ENCODE measurements around the gene ELP6.
"Not testable (repeated sequence)": the region's sequence is repeated elsewhere in the genome, so short reads cannot be mapped to it uniquely, and the experiment has no call there.

Gene ELP6

GRCh38 chr3:47491777-47492176, 21.7 kb downstream of the ELP6 start:
- no peaks in the 10 kb centered on the region for H3K4me1 Mint-ChIP-seq (ENCODE audit: low read depth in 2 of 2)
- DNase-seq (no peak), ATAC-seq (replicated peaks) (no peak)
- no peaks in the 10 kb centered on the region for H3K27me3 Mint-ChIP-seq
- peaks cover 26% of the 10 kb centered on the region for H3K36me3 Mint-ChIP-seq (ENCODE audit: insufficient read depth)
- no peak overlapping the region for H3K4me3 Mint-ChIP-seq
- H3K27ac Mint-ChIP-seq, result peak overlapping the region in 1 of 2 donors; percentile 46
- no peaks in the 10 kb centered on the region for H3K9me3 Mint-ChIP-seq

- no peaks in the 10 kb centered on the region for H3K9me3 Mint-ChIP-seq
- no peak for ATAC-seq (replicated peaks)
- peak overlapping the region in 1 of 2 donors; percentile 46 for H3K27ac Mint-ChIP-seq
Measured at GRCh38 chr3:47491186-47491585, 22.3 kb downstream of the ELP6 start.

GRCh38 chr3:47487265-47487664, 26.2 kb downstream of the ELP6 start:
- Mint-ChIP-seq H3K27ac (no peak overlapping the region), H3K4me1 (ENCODE audit: low read depth in 2 of 2) (no peaks in the 10 kb centered on the region), H3K9me3 (no peaks in the 10 kb centered on the region), H3K27me3 (no peaks in the 10 kb centered on the region), H3K4me3 (no peak overlapping the region), H3K36me3 (ENCODE audit: insufficient read depth) (peaks cover 11% of the 10 kb centered on the region)
- ATAC-seq (replicated peaks) (no peak), DNase-seq (no peak)

More at GRCh38 chr3:47491186-47491585, 22.3 kb downstream of the ELP6 start:
- no peaks in the 10 kb centered on the region for H3K27me3 Mint-ChIP-seq
- no peak overlapping the region for H3K4me3 Mint-ChIP-seq
- peaks cover 21% of the 10 kb centered on the region for H3K36me3 Mint-ChIP-seq (ENCODE audit: insufficient read depth)
- no peaks in the 10 kb centered on the region for H3K4me1 Mint-ChIP-seq (ENCODE audit: low read depth in 2 of 2)
- DNase-seq, result no peak

GRCh38 chr3:47485812-47486211, 27.7 kb downstream of the ELP6 start:
- no peak for ATAC-seq (replicated peaks)
- Mint-ChIP-seq H3K27me3 (no peaks in the 10 kb centered on the region), H3K4me3 (no peak overlapping the region), H3K36me3 (ENCODE audit: insufficient read depth) (peaks cover 15% of the 10 kb centered on the region), H3K4me1 (ENCODE audit: low read depth in 2 of 2) (no peaks in the 10 kb centered on the region), H3K27ac (no peak overlapping the region), H3K9me3 (no peaks in the 10 kb centered on the region)
- no peak for DNase-seq

- H3K4me3 Mint-ChIP-seq, result no peak overlapping the region
Measured at GRCh38 chr3:47482366-47482765, 31.1 kb downstream of the ELP6 start.

GRCh38 chr3:47481763-47482162, 31.7 kb downstream of the ELP6 start:
- DNase-seq; H3K4me1 Mint-ChIP-seq (ENCODE audit: low read depth in 2 of 2); H3K27ac Mint-ChIP-seq; ATAC-seq (replicated peaks); H3K27me3 Mint-ChIP-seq; H3K9me3 Mint-ChIP-seq; H3K4me3 Mint-ChIP-seq; H3K36me3 Mint-ChIP-seq (ENCODE audit: insufficient read depth): not testable (repeated sequence)

More at GRCh38 chr3:47482366-47482765, 31.1 kb downstream of the ELP6 start:
- DNase-seq (no peak), ATAC-seq (replicated peaks) (no peak)
- Mint-ChIP-seq H3K4me1 (ENCODE audit: low read depth in 2 of 2) (no peaks in the 10 kb centered on the region), H3K36me3 (ENCODE audit: insufficient read depth) (peaks cover 3% of the 10 kb centered on the region), H3K9me3 (no peaks in the 10 kb centered on the region), H3K27me3 (no peaks in the 10 kb centered on the region), H3K27ac (no peak overlapping the region)

GRCh38 chr3:47480267-47480666, 33.2 kb downstream of the ELP6 start:
- not testable (repeated sequence) for H3K4me3 Mint-ChIP-seq; ATAC-seq (replicated peaks); H3K4me1 Mint-ChIP-seq (ENCODE audit: low read depth in 2 of 2); DNase-seq; H3K27ac Mint-ChIP-seq; H3K27me3 Mint-ChIP-seq; H3K9me3 Mint-ChIP-seq
- H3K36me3 Mint-ChIP-seq (ENCODE audit: insufficient read depth), result peaks cover 11% of the 10 kb centered on the region

GRCh38 chr3:47479826-47480160, 33.7 kb downstream of the ELP6 start:
- H3K9me3 Mint-ChIP-seq, result no peaks in the 10 kb centered on the region
- H3K27me3 Mint-ChIP-seq, result no peaks in the 10 kb centered on the region
- H3K36me3 Mint-ChIP-seq (ENCODE audit: insufficient read depth), result peaks cover 11% of the 10 kb centered on the region
- peaks cover 8 to 12% of the 10 kb centered on the region in 2 donors for H3K4me1 Mint-ChIP-seq (ENCODE audit: low read depth in 2 of 2)
- no peak for ATAC-seq (replicated peaks)
- DNase-seq, result no peak
- no peak overlapping the region for H3K27ac Mint-ChIP-seq
- no peak overlapping the region for H3K4me3 Mint-ChIP-seq

GRCh38 chr3:47478022-47478421, 35.5 kb downstream of the ELP6 start:
- DNase-seq, result no peak
- H3K27ac Mint-ChIP-seq, result no peak overlapping the region
- H3K36me3 Mint-ChIP-seq (ENCODE audit: insufficient read depth), result peaks cover 19% of the 10 kb centered on the region
- peak overlapping the region in 1 of 2 donors; percentile 21 for H3K4me3 Mint-ChIP-seq
- H3K9me3 Mint-ChIP-seq, result no peaks in the 10 kb centered on the region
- no peaks in the 10 kb centered on the region for H3K27me3 Mint-ChIP-seq
- ATAC-seq (replicated peaks), result no peak
- H3K4me1 Mint-ChIP-seq (ENCODE audit: low read depth in 2 of 2), result peaks cover 21 to 26% of the 10 kb centered on the region in 2 donors

- Mint-ChIP-seq H3K27me3 (no peaks in the 10 kb centered on the region), H3K36me3 (ENCODE audit: insufficient read depth) (peaks cover 19% of the 10 kb centered on the region), H3K9me3 (no peaks in the 10 kb centered on the region), H3K27ac (peak overlapping the region; percentile 93 to 96), H3K4me3 (peak overlapping the region; percentile 94 to 98), H3K4me1 (ENCODE audit: low read depth in 2 of 2) (peaks cover 25 to 30% of the 10 kb centered on the region in 2 donors)
- ATAC-seq (replicated peaks) (no peak), DNase-seq (no peak)
Measured at GRCh38 chr3:47476644-47477199, 36.8 kb downstream of the ELP6 start.

GRCh38 chr3:47476330-47476626, 37.2 kb downstream of the ELP6 start:
- Mint-ChIP-seq H3K27ac (peak overlapping the region; percentile 93 to 96), H3K36me3 (ENCODE audit: insufficient read depth) (peaks cover 18% of the 10 kb centered on the region), H3K9me3 (no peaks in the 10 kb centered on the region), H3K27me3 (no peaks in the 10 kb centered on the region), H3K4me3 (peak overlapping the region; percentile 94 to 98), H3K4me1 (ENCODE audit: low read depth in 2 of 2) (peaks cover 27 to 30% of the 10 kb centered on the region in 2 donors)
- DNase-seq (no peak), ATAC-seq (replicated peaks) (no peak)

GRCh38 chr3:47475570-47476329, 37.8 kb downstream of the ELP6 start, which contains the start of gene SCAP:
Gene SCAP (minus strand): TSS chr3:47475941. CDS start chr3:47442993, 32,948 bp downstream.
- ATAC-seq (replicated peaks), result peak; percentile 92
- Mint-ChIP-seq H3K4me1 (ENCODE audit: low read depth in 2 of 2) (peaks cover 30 to 33% of the 10 kb centered on the region in 2 donors), H3K27me3 (no peaks in the 10 kb centered on the region), H3K4me3 (peak within 1 kb of the TSS; percentile 94 to 98), H3K27ac (peak within 1 kb of the TSS; percentile 93 to 96), H3K9me3 (no peaks in the 10 kb centered on the region), H3K36me3 (ENCODE audit: insufficient read depth) (peaks cover 16% of the 10 kb centered on the region)
- DNase-seq, result peak; percentile 96 to 98 (median 97)

GRCh38 chr3:47475029-47475569, 38.4 kb downstream of the ELP6 start:
- DNase-seq (peak in 1 of 3 experiments; percentile 29), ATAC-seq (replicated peaks) (peak; percentile 38)
- Mint-ChIP-seq H3K4me3 (peak overlapping the region; percentile 94 to 98), H3K36me3 (ENCODE audit: insufficient read depth) (peaks cover 16% of the 10 kb centered on the region), H3K27me3 (no peaks in the 10 kb centered on the region), H3K9me3 (no peaks in the 10 kb centered on the region), H3K27ac (peak overlapping the region; percentile 93 to 96), H3K4me1 (ENCODE audit: low read depth in 2 of 2) (peaks cover 32 to 35% of the 10 kb centered on the region in 2 donors)

GRCh38 chr3:47473391-47473790, 40.1 kb downstream of the ELP6 start:
- Mint-ChIP-seq H3K27me3 (no peaks in the 10 kb centered on the region), H3K4me1 (ENCODE audit: low read depth in 2 of 2) (peaks cover 32 to 35% of the 10 kb centered on the region in 2 donors), H3K9me3 (no peaks in the 10 kb centered on the region), H3K4me3 (peak overlapping the region; percentile 94 to 98), H3K27ac (peak overlapping the region in 1 of 2 donors; percentile 96), H3K36me3 (ENCODE audit: insufficient read depth) (peaks cover 16% of the 10 kb centered on the region)
- ATAC-seq (replicated peaks), result no peak
- DNase-seq, result no peak
